AG04450 (cell line): ENCODE data around the gene CLCN2. TPM values are rescaled to one million over a fixed set of nuclear protein-coding genes. Genes with fewer than 3 reads are reported as not detected.

ENCODE experiments used
- CTCF ChIA-PET: fragments of 300-600, 350-600 bp; formaldehyde crosslinking; extraction: SDS; loops from one replicate; lab custom pipeline; 2022; ENCODE audit warnings: antibody characterized with exemption, inconsistent platforms; lab: Charles Lee
- POLR2A ChIA-PET: fragments of 350-600 bp; formaldehyde crosslinking; extraction: SDS; loops from one replicate; lab custom pipeline; 2021; ENCODE audit warnings: antibody characterized with exemption, inconsistent platforms; lab: Yijun Ruan, JAX
- DNase-seq: peaks from one replicate; pipeline ENCODE4 v3.0.0-alpha.2; 2011; ENCODE audit warnings: low read depth, low spot score
- H3K27ac ChIP-seq: one replicate; pipeline ENCODE4 v1.5.1; 2012; ENCODE audit warnings: low read depth, low read length, control low read depth
- H3K27me3 ChIP-seq: one replicate; pipeline ENCODE4 v1.6.0; 2012; ENCODE audit warnings: low read length; ENCODE audit not compliant: control insufficient read depth, insufficient read depth
- H3K4me3 ChIP-seq: 2 replicates; pipeline ENCODE4 v1.5.1; 2011; ENCODE audit warnings: mild to moderate bottlenecking, low read depth, low read length, control low read depth
- H3K9me3 ChIP-seq: 2 replicates; pipeline ENCODE4 v1.5.1; 2012; ENCODE audit warnings: low read length; ENCODE audit not compliant: control insufficient read depth, insufficient read depth
- CTCF ChIP-seq: IDR thresholded peaks from 2 replicates; pipeline ENCODE4 v1.5.1; 2011; ENCODE audit warnings: low read depth, low read length, control low read depth, inconsistent platforms
- polyA plus RNA-seq: library from polyadenylated mRNA; depleted of rRNA; stranded (reverse); fragments of >200 nt; gene quantifications from 2 replicates; pipeline ENCODE4 v1.2.3, GENCODE V29; 2011

The CLCN2 gene
- polyA plus RNA-seq, 1 experiment: 1.7 TPM

- ChIA-PET CTCF (no interaction called here), POLR2A (no interaction called here)
- TF ChIP-seq CTCF: no peak
- Histone ChIP-seq H3K27me3 (no peaks in the 10 kb centered on the region), H3K9me3 (no peaks in the 10 kb centered on the region), H3K4me3 (no peak overlapping the region), H3K27ac (no peak overlapping the region)
- DNase-seq: no peak
Measured at GRCh38 chr3:184352149-184352785, 9.1 kb downstream of the CLCN2 start.

GRCh38 chr3:184351511-184352148 is 9.8 kb downstream of the CLCN2 start:
- Histone ChIP-seq H3K4me3 (no peak overlapping the region), H3K9me3 (no peaks in the 10 kb centered on the region), H3K27me3 (no peaks in the 10 kb centered on the region), H3K27ac (no peak overlapping the region)
- CTCF ChIA-PET: interaction anchor here (0.5 to 0.6 kb wide), 2 partner anchors 14 to 1223 kb away, joined by 3 to 9 read pairs; no protein-coding TSS in a partner anchor
- no peak for DNase-seq
- TF ChIP-seq CTCF: no peak
- POLR2A ChIA-PET: interaction anchor here (0.6 kb wide), 1 partner anchor 11 kb away, joined by 3 read pairs; no protein-coding TSS in a partner anchor

GRCh38 chr3:184350618-184351017 is 10.8 kb downstream of the CLCN2 start:
- H3K9me3 ChIP-seq: no peaks in the 10 kb centered on the region
- no peak overlapping the region for H3K27ac ChIP-seq
- POLR2A ChIA-PET: no interaction called here
- H3K4me3 ChIP-seq: no peak overlapping the region
- DNase-seq: no peak
- TF ChIP-seq CTCF: no peak
- no peaks in the 10 kb centered on the region for H3K27me3 ChIP-seq
- CTCF ChIA-PET: no interaction called here

- no peaks in the 10 kb centered on the region for H3K9me3 ChIP-seq
- ChIA-PET CTCF (no interaction called here), POLR2A (no interaction called here)
- no peak overlapping the region for H3K4me3 ChIP-seq
- DNase-seq: no peak
- no peak overlapping the region for H3K27ac ChIP-seq
- H3K27me3 ChIP-seq: no peaks in the 10 kb centered on the region
- TF ChIP-seq CTCF: no peak
Measured at GRCh38 chr3:184349563-184350470, 11.6 kb downstream of the CLCN2 start.
